DMS153 (cell line): ENCODE measurements around the gene PRKCH.

ENCODE experiments used
- DNase-seq: peaks from one replicate; lab custom pipeline; 2025; lab: John Stamatoyannopoulos, UW

PRKCH gene

GRCh38 chr14:61430066-61430757 is 108.8 kb downstream of the PRKCH start:
- peak; percentile 55 for DNase-seq

GRCh38 chr14:61433169-61433568 is 111.8 kb downstream of the PRKCH start:
- DNase-seq, result no peak

GRCh38 chr14:61433828-61434227 is 112.4 kb downstream of the PRKCH start:
- DNase-seq, result no peak

- no peak for DNase-seq
Observed at GRCh38 chr14:61434311-61434710, 112.9 kb downstream of the PRKCH start.

GRCh38 chr14:61435563-61436337 is 114.4 kb downstream of the PRKCH start:
- no peak for DNase-seq

- no peak for DNase-seq
Observed at GRCh38 chr14:61437381-61437780, 116.0 kb downstream of the PRKCH start.

GRCh38 chr14:61438036-61438435 is 116.7 kb downstream of the PRKCH start:
- no peak for DNase-seq

GRCh38 chr14:61438497-61438859 is 117.1 kb downstream of the PRKCH start:
- no peak for DNase-seq

GRCh38 chr14:61438860-61439765 is 117.7 kb downstream of the PRKCH start:
- no peak for DNase-seq

- no peak for DNase-seq
Observed at GRCh38 chr14:61439779-61440418, 118.5 kb downstream of the PRKCH start.

- no peak for DNase-seq
Observed at GRCh38 chr14:61443481-61443880, 122.1 kb downstream of the PRKCH start.

- DNase-seq, result no peak
Observed at GRCh38 chr14:61444215-61444768, 122.9 kb downstream of the PRKCH start.

- no peak for DNase-seq
Observed at GRCh38 chr14:61451491-61451890, 130.1 kb downstream of the PRKCH start.

GRCh38 chr14:61451891-61452400 is 130.6 kb downstream of the PRKCH start:
- DNase-seq, result no peak

- DNase-seq, result no peak
Observed at GRCh38 chr14:61452452-61452851, 131.1 kb downstream of the PRKCH start.

GRCh38 chr14:61453103-61453767 is 131.9 kb downstream of the PRKCH start:
- DNase-seq, result no peak

- no peak for DNase-seq
Observed at GRCh38 chr14:61454545-61454944, 133.2 kb downstream of the PRKCH start.

- DNase-seq, result no peak
Observed at GRCh38 chr14:61455351-61455750, 134.0 kb downstream of the PRKCH start.

- DNase-seq, result peak; percentile 61
Observed at GRCh38 chr14:61456720-61457119, 135.3 kb downstream of the PRKCH start.

- no peak for DNase-seq
Observed at GRCh38 chr14:61458766-61459165, 137.4 kb downstream of the PRKCH start.

GRCh38 chr14:61459229-61459628 is 137.8 kb downstream of the PRKCH start:
- DNase-seq, result no peak
